ENCODE data around the gene PLD2.

PLD2 gene

DNA sequence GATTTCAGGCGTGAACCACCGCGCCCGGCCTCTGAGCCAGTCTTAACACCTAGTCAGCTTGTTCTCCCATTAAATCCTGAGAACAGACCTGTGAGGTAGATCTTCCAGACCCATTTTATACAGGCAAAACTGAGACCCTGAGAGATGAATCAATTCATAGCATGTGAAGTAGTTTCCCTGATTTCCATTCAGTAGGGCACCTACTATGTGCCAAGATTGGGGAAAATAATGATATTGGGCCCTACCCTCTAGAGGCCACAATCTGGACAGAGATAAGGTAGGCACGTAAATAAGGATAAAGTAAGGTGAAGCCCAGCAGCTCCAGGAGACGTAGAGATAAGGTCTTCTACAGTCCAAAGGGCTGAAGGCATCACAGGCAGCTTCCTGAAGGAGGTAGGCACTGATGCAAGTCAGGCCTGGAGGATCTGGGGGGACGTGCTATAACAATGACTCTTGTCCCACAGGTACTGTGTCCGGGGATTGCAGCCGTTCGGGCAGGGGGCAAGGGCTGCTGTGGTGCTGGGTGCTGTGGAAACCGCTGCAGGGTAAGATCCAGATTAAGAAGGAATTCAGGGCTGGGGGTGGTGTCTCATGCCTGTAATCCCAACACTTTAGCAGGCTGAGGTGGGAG lies 26.5 kb upstream of the PLD2 start (continued):
- TF ChIP-seq, protein P1, sequence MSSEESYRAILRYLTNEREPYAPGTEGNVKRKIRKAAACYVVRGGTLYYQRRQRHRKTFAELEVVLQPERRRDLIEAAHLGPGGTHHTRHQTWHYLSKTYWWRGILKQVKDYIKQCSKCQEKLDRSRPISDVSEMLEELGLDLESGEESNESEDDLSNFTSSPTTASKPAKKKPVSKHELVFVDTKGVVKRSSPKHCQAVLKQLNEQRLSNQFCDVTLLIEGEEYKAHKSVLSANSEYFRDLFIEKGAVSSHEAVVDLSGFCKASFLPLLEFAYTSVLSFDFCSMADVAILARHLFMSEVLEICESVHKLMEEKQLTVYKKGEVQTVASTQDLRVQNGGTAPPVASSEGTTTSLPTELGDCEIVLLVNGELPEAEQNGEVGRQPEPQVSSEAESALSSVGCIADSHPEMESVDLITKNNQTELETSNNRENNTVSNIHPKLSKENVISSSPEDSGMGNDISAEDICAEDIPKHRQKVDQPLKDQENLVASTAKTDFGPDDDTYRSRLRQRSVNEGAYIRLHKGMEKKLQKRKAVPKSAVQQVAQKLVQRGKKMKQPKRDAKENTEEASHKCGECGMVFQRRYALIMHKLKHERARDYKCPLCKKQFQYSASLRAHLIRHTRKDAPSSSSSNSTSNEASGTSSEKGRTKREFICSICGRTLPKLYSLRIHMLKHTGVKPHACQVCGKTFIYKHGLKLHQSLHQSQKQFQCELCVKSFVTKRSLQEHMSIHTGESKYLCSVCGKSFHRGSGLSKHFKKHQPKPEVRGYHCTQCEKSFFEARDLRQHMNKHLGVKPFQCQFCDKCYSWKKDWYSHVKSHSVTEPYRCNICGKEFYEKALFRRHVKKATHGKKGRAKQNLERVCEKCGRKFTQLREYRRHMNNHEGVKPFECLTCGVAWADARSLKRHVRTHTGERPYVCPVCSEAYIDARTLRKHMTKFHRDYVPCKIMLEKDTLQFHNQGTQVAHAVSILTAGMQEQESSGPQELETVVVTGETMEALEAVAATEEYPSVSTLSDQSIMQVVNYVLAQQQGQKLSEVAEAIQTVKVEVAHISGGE (tag by site-specific recombination; conservative IDR thresholded peaks at IDR 0.05; ENCODE audit: low read depth): no peak
- TF ChIP-seq, protein P2, sequence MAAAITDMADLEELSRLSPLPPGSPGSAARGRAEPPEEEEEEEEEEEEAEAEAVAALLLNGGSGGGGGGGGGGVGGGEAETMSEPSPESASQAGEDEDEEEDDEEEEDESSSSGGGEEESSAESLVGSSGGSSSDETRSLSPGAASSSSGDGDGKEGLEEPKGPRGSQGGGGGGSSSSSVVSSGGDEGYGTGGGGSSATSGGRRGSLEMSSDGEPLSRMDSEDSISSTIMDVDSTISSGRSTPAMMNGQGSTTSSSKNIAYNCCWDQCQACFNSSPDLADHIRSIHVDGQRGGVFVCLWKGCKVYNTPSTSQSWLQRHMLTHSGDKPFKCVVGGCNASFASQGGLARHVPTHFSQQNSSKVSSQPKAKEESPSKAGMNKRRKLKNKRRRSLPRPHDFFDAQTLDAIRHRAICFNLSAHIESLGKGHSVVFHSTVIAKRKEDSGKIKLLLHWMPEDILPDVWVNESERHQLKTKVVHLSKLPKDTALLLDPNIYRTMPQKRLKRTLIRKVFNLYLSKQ (tag by site-specific recombination; IDR thresholded peaks at IDR 0.05; ENCODE audit: borderline replicate concordance): no peak
- TF ChIP-seq REPIN1 (tag by site-specific recombination; IDR thresholded peaks at IDR 0.05; ENCODE audit: low read depth) (no peak), ZNF610 (tag by site-specific recombination; IDR thresholded peaks at IDR 0.05; ENCODE audit: borderline replicate concordance) (no peak), FEZF1 (tag by site-specific recombination; IDR thresholded peaks at IDR 0.05) (no peak)

DNA sequence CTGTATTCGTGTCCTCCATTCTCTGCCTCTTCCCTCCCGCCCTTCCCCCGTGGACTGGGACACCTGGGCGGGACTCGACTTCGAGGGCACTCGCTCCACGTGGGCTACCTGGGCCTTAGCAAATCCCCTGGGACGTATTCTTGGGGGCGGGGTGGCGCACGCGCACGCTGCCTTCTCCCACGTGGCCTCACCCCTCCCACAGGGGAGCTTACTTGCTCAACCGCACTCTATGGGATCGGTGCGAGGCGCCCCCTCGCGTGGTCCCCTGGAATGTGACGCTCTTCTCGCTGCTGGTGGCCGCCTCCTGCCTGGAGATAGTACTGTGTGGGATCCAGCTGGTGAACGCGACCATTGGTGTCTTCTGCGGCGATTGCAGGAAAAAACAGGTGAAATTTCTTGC lies 24.3 kb upstream of the PLD2 start:
- H3K4me1 ChIP-seq (ENCODE audit: control insufficient read depth, insufficient read depth, low read length): no peaks in the 10 kb centered on the region
- TF ChIP-seq ZNF19 (tag by site-specific recombination; IDR thresholded peaks at IDR 0.05; ENCODE audit: low read depth) (no peak), KLF10 (tag by site-specific recombination; IDR thresholded peaks at IDR 0.05) (no peak), SCRT1 (tag by site-specific recombination; IDR thresholded peaks at IDR 0.05; ENCODE audit: borderline replicate concordance) (no peak), WT1 (tag by site-specific recombination; IDR thresholded peaks at IDR 0.05) (no peak), KLF7 (tag by site-specific recombination; IDR thresholded peaks at IDR 0.05; ENCODE audit: borderline replicate concordance) (no peak)
- TF ChIP-seq, protein P3, sequence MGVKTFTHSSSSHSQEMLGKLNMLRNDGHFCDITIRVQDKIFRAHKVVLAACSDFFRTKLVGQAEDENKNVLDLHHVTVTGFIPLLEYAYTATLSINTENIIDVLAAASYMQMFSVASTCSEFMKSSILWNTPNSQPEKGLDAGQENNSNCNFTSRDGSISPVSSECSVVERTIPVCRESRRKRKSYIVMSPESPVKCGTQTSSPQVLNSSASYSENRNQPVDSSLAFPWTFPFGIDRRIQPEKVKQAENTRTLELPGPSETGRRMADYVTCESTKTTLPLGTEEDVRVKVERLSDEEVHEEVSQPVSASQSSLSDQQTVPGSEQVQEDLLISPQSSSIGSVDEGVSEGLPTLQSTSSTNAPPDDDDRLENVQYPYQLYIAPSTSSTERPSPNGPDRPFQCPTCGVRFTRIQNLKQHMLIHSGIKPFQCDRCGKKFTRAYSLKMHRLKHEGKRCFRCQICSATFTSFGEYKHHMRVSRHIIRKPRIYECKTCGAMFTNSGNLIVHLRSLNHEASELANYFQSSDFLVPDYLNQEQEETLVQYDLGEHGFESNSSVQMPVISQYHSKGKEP (tag by site-specific recombination; IDR thresholded peaks at IDR 0.05): no peak
- H3K9me3 ChIP-seq (ENCODE audit: control insufficient read depth, insufficient read depth, low read depth, low read length): no peaks in the 10 kb centered on the region
- CTCF ChIA-PET: interaction anchor here (0.6 to 1.7 kb wide), 6 partner anchors 11 to 216 kb away, joined by 3 to 5 read pairs (median 4); partner anchors contain the start of genes MED11 and TM4SF5
- H3K4me3 ChIP-seq (ENCODE audit: low read depth, low read length): no peak overlapping the region
- no peak overlapping the region for H3K27ac ChIP-seq (ENCODE audit: extremely low read depth, low read depth, low read length)
- POLR2A ChIA-PET: no interaction called here
- no peaks in the 10 kb centered on the region for H3K36me3 ChIP-seq (ENCODE audit: control insufficient read depth in 2 of 2, insufficient read depth in 1 of 2, low read length in 2 of 2)

DNA sequence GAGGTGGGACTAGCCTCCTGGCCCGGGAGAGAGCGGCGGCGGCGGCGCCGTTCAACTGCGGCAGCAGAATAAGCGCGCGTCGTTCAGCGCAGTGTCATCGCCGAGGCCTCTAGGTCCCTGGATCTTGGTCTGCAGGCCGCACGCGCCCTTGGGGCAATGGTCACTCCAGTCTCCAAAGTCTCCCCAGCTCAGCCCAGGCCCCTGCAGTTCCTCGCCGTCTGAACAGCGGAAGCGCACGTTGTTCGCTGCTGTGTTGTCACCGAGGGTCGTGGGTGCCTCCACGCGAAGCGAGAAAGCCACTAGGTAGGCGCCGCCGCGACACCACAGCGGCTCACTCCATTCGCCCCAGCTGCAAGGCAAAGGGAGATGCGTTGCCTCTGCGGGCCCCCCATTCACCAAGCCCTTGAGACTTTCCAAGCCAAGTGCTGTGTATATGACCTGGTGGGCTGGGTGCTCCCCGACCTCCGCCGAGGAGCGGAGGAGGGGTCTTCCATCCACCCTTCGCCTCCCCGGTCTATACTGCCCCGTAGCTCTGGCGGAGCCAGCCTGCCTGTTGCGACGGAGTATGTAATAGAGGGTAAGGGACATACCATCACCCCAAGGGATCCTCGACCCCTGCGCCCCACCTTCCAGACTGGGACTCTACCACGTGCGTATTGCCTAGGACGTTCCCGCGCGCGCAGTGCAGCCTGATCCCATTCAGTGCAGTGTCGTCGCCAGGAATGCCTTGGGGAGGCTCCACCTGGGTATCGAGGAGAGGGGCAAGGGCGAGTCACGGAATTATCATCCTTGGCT lies 21.4 kb upstream of the PLD2 start:
- CTCF ChIA-PET: interaction anchor here (0.5 to 1.2 kb wide), 3 partner anchors 22 to 395 kb away, joined by 3 read pairs; partner anchors contain the start of gene PLD2
- Histone ChIP-seq H3K36me3 (ENCODE audit: control insufficient read depth in 2 of 2, insufficient read depth in 1 of 2, low read length in 2 of 2) (no peaks in the 10 kb centered on the region), H3K4me3 (ENCODE audit: low read depth, low read length) (no peak overlapping the region), H3K4me1 (ENCODE audit: control insufficient read depth, insufficient read depth, low read length) (peaks cover 4% of the 10 kb centered on the region), H3K27ac (ENCODE audit: extremely low read depth, low read depth, low read length) (no peak overlapping the region), H3K9me3 (ENCODE audit: control insufficient read depth, insufficient read depth, low read depth, low read length) (no peaks in the 10 kb centered on the region)
- POLR2A ChIA-PET: no interaction called here
- no peak for TF ChIP-seq ZNF768 (tag by site-specific recombination; IDR thresholded peaks at IDR 0.05)
- no peak for TF ChIP-seq ZNF837 (tag by site-specific recombination; IDR thresholded peaks at IDR 0.05)
- no peak for TF ChIP-seq ZNF248 (tag by site-specific recombination; IDR thresholded peaks at IDR 0.05)
- TF ChIP-seq, protein P4, sequence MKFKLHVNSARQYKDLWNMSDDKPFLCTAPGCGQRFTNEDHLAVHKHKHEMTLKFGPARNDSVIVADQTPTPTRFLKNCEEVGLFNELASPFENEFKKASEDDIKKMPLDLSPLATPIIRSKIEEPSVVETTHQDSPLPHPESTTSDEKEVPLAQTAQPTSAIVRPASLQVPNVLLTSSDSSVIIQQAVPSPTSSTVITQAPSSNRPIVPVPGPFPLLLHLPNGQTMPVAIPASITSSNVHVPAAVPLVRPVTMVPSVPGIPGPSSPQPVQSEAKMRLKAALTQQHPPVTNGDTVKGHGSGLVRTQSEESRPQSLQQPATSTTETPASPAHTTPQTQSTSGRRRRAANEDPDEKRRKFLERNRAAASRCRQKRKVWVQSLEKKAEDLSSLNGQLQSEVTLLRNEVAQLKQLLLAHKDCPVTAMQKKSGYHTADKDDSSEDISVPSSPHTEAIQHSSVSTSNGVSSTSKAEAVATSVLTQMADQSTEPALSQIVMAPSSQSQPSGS (tag by site-specific recombination; IDR thresholded peaks at IDR 0.05; ENCODE audit: low read depth): no peak
- no peak for TF ChIP-seq ZNF48 (tag by site-specific recombination; IDR thresholded peaks at IDR 0.05)
- TF ChIP-seq, protein P5, sequence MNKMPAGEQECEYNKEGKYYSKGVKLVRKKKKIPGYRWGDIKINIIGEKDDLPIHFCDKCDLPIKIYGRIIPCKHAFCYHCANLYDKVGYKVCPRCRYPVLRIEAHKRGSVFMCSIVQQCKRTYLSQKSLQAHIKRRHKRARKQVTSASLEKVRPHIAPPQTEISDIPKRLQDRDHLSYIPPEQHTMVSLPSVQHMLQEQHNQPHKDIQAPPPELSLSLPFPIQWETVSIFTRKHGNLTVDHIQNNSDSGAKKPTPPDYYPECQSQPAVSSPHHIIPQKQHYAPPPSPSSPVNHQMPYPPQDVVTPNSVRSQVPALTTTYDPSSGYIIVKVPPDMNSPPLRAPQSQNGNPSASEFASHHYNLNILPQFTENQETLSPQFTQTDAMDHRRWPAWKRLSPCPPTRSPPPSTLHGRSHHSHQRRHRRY (tag by site-specific recombination; IDR thresholded peaks at IDR 0.05): no peak
- TF ChIP-seq, protein P6, sequence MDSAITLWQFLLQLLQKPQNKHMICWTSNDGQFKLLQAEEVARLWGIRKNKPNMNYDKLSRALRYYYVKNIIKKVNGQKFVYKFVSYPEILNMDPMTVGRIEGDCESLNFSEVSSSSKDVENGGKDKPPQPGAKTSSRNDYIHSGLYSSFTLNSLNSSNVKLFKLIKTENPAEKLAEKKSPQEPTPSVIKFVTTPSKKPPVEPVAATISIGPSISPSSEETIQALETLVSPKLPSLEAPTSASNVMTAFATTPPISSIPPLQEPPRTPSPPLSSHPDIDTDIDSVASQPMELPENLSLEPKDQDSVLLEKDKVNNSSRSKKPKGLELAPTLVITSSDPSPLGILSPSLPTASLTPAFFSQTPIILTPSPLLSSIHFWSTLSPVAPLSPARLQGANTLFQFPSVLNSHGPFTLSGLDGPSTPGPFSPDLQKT (IDR thresholded peaks at IDR 0.05; ENCODE audit: borderline replicate concordance, low read depth, low read length): no peak
- TF ChIP-seq ZNF664 (tag by site-specific recombination; IDR thresholded peaks at IDR 0.05): no peak
- TF ChIP-seq ZNF660 (tag by site-specific recombination; IDR thresholded peaks at IDR 0.05): no peak
- TF ChIP-seq PRDM1 (tag by site-specific recombination; IDR thresholded peaks at IDR 0.05): no peak

Data from HEK293 (cell line).